Glutamatergic neuron (in vitro differentiated cells): Measurements from ENCODE around the gene RASA3. TPM values are rescaled to one million over a fixed set of nuclear protein-coding genes. Genes with fewer than 3 reads are reported as not detected.
"Not testable (repeated sequence)": the region's sequence is repeated elsewhere in the genome, so short reads cannot be mapped to it uniquely, and the experiment has no call there.

Experiments used
- DNase-seq: peaks from one replicate; pipeline ENCODE4 v3.0.0; 2022
- H3K27ac Mint-ChIP-seq: one replicate; pipeline ENCODE4 v1.8.0; 2020; ENCODE audit warnings: mild to moderate bottlenecking, mixed read lengths, inconsistent platforms; ENCODE audit not compliant: unreplicated experiment
- H3K27me3 Mint-ChIP-seq: one replicate; pipeline ENCODE4 v1.8.0; 2020; ENCODE audit warnings: mild to moderate bottlenecking, moderate library complexity, mixed read lengths, inconsistent platforms; ENCODE audit not compliant: unreplicated experiment
- H3K36me3 Mint-ChIP-seq: one replicate; pipeline ENCODE4 v1.8.0; 2020; ENCODE audit warnings: mild to moderate bottlenecking, mixed read lengths, inconsistent platforms; ENCODE audit not compliant: unreplicated experiment
- H3K4me1 Mint-ChIP-seq: one replicate; pipeline ENCODE4 v1.8.0; 2020; ENCODE audit warnings: mild to moderate bottlenecking, low read depth, mixed read lengths, inconsistent platforms; ENCODE audit not compliant: unreplicated experiment
- H3K4me3 Mint-ChIP-seq: one replicate; pipeline ENCODE4 v1.8.0; 2020; ENCODE audit warnings: mild to moderate bottlenecking, mixed read lengths, inconsistent platforms; ENCODE audit not compliant: unreplicated experiment
- H3K9me3 Mint-ChIP-seq: one replicate; pipeline ENCODE4 v1.8.0; 2020; ENCODE audit warnings: mild to moderate bottlenecking, moderate library complexity, mixed read lengths, inconsistent platforms; ENCODE audit not compliant: unreplicated experiment
- CTCF ChIP-seq: fragments of 200-600 bp; sonication (generic); IDR thresholded peaks from one replicate; pipeline ENCODE4 v1.5.0; 2021; ENCODE audit not compliant: partially characterized antibody, unreplicated experiment
- total RNA-seq: library from RNA; stranded (reverse); fragmentation: NEBNext Ultra II Directional; extraction: Animal tissue kit (Norgen Biotek cat#: 25700); gene quantifications from one replicate; pipeline ENCODE4 v1.2.1, GENCODE V29; 2021; ENCODE audit not compliant: unreplicated experiment

RASA3 gene
- total RNA-seq, 1 donor from 2014 or later: 15.2 TPM

- H3K27ac Mint-ChIP-seq: no peak overlapping the region
- H3K4me1 Mint-ChIP-seq: peaks cover 8% of the 10 kb centered on the region
- no peak overlapping the region for H3K4me3 Mint-ChIP-seq
- DNase-seq: no peak
- no peaks in the 10 kb centered on the region for H3K36me3 Mint-ChIP-seq
- no peak for TF ChIP-seq CTCF
- peaks cover 2% of the 10 kb centered on the region for H3K9me3 Mint-ChIP-seq
- H3K27me3 Mint-ChIP-seq: peaks cover 7% of the 10 kb centered on the region
Observed at GRCh38 chr13:114161644-114162532, 29.5 kb upstream of the RASA3 start.

DNA sequence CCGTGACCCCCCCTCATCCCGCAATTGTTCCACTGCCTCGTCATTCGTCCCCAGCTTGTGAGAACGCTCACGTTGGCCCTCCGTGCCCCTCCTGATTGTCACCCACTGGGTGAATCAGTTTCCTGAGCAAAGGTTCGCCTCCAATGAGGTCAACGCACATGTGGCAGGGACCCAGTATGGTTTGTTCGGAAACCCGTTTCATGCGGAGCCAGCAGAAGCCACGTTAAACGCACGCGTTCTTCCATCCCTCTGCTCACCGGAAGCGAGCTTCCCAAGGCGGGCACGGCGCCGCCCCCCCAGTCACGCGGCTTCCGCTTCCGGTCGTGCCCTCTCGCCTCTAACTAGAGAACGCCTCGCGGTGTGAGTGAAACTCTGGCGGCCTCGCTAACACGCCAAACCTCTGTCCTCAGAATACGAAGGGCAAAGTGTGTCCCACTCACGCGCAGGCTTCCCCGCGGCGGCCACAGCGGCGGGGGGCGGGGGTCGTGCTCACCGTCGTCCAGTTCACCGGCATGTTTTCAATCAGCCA is 28.7 kb upstream of the RASA3 start:
- peaks cover 7% of the 10 kb centered on the region for H3K27me3 Mint-ChIP-seq
- no peak for DNase-seq

GRCh38 chr13:114158869-114159666 is 26.6 kb upstream of the RASA3 start:
- H3K36me3 Mint-ChIP-seq, H3K27ac Mint-ChIP-seq, H3K27me3 Mint-ChIP-seq, H3K4me3 Mint-ChIP-seq, DNase-seq, H3K9me3 Mint-ChIP-seq, H3K4me1 Mint-ChIP-seq: not testable (repeated sequence)

More for the DNA sequence above, 28.7 kb upstream of the RASA3 start:
- Mint-ChIP-seq H3K4me3 (no peak overlapping the region), H3K27ac (no peak overlapping the region), H3K4me1 (peaks cover 8% of the 10 kb centered on the region), H3K9me3 (peaks cover 4% of the 10 kb centered on the region), H3K36me3 (no peaks in the 10 kb centered on the region)
- no peak for TF ChIP-seq CTCF

DNA sequence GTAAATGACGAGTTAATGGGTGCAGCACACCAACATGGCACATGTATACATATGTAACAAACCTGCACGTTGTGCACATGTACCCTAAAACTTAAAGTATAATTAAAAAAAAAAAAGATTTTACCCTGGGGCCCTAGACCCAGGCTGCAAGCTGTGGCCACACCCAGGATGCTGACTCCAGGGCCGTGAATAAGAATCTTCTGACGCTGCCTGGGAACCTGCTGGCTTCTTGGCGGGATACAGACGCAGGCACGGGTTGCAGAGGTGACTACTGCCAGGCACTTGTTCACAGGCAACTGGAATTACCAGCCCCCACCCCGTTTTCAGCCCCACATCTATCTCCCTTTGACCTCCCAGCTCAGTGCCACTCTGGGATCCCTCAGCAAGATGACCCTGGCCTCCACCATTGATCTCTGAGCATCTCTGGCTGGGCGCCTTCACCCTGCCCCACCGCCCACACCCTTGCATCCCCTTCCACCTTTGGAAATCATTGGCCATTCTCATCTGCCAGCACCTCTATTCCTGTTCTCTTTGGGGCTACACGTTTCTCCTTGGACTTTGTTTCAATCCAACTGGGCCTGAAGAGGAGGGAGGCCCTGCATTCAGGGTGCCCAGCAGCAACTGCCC is 25.6 kb upstream of the RASA3 start:
- no peak overlapping the region for H3K4me3 Mint-ChIP-seq
- no peak for TF ChIP-seq CTCF
- peaks cover 4% of the 10 kb centered on the region for H3K9me3 Mint-ChIP-seq
- H3K27me3 Mint-ChIP-seq: peaks cover 7% of the 10 kb centered on the region
- H3K36me3 Mint-ChIP-seq: peaks cover 6% of the 10 kb centered on the region
- peaks cover 5% of the 10 kb centered on the region for H3K4me1 Mint-ChIP-seq
- no peak for DNase-seq
- H3K27ac Mint-ChIP-seq: no peak overlapping the region
